HG02973 (cell line): ENCODE measurements around the gene DNAJC25.

Experiments used
- ATAC-seq: cut with Tn5 transposase; IDR thresholded peaks from one replicate; pipeline ENCODE4 v1.9.1; 2021; ENCODE audit warnings: moderate library complexity; ENCODE audit not compliant: unreplicated experiment

Gene DNAJC25

DNA sequence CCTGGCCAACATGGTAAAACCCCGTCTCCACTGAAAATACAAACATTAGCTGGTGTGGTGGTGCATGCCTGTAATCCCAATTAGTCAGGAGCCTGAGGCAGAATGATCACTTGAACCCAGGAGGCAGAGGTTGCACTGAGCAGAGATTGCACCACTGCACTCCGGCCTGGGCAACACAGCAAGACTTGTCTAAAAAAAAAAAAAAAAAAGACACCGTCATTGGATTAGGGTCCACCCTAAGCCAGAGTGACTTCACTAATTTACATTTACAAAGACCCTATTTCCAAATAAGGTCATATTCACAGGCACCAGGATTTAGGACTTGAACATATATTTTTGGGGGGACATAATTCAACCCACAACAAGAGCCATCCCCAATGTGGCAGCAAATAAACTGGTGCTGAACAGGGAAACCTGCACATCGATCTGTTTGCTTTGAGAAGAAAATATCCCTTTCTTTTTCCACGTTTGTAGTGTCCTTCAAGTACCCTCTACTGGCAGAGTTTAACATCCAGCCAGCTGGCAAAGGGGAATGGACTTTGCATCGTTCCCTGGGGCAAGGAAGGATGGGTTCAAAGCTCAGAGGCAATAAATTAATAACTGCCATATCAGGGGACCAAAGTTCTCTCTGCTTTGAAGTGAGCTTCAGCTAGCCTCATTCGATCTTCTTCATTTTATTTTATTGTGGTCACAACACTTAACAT is 3.7 kb upstream of the DNAJC25 start:
- ATAC-seq: no peak

- no peak for ATAC-seq
Measured at GRCh38 chr9:111628411-111628810, 2.7 kb upstream of the DNAJC25 start.

DNA sequence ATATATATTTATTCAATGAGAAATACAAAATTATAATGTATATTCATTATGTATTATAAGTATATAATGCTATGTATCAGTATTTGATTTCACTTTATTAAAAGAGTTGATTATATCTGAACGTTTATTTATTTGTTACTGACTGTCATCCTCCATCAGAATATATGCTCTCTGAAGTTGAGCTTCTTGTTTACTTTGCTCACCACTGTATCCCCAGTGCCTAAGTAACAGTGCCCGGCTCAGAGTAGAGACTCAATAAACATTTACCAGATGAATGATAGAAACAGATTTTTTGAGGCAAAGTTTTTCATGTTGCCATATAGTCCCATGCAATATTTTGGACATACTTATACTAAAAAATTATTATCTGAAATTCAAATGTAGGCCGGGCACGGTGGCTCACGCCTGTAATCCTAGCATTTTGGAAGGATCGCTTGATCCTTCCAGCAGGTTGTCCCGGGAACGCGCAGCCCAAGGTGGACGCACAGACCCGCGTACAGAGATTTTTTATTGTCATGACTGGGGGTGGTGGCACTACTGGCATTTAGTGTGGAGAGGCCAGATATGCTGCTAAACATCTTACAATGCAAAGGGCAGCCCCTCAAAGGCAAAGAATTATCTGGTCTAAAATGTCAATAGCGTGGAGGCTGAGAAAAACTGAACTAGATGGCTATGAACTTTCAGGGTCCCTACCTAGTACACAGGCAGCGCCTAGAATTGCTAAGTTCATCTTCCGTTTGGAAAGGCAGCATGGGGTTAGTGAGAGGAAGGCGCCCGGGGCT is 761 bp upstream of the DNAJC25 start:
- ATAC-seq: peak; percentile 18

DNA sequence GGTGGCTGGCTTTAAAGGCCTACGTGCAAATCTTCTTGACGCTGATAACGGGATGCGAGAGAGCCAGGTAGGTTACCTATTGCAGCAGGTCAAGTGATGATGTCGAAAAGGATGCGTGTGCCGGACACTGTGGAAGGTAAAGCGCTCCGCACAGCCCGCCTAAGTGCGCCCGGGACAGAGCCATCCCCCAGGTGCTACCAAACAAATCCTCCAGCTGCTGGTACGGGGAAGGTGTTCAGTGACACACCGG is 245 bp upstream of the DNAJC25 start:
- ATAC-seq: no peak

- no peak for ATAC-seq
Measured at GRCh38 chr9:111632060-111632459, 926 bp downstream of the DNAJC25 start.

- no peak for ATAC-seq
Measured at GRCh38 chr9:111632695-111633388, 1.7 kb downstream of the DNAJC25 start.

- no peak for ATAC-seq
Measured at GRCh38 chr9:111633389-111633736, 2.2 kb downstream of the DNAJC25 start.

- no peak for ATAC-seq
Measured at GRCh38 chr9:111634860-111635259, 3.7 kb downstream of the DNAJC25 start.

DNA sequence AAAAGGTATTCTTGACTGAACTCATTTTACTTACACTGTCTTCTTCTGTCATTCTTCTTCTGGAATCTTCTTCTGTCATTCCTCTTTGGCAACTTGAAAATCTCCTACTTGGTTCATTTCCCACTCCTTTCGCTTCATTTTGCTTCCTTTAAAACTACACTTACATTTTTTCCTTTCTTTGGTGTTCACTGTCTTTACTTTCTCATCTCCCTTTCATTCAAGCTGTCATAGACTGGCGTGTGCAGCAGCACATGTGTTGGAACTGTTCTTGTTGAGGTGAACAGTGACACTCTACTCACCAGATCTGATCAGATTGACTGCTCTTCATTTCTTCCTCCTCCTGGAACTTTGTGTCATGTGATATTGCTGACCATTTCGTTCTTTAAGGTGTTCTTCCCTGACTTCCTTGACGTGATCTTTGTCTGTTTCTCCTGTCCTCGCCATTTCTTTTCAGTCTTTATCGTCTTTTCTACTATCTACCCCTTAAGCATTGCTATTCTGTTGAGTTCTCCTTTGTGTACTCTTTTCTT is 6.4 kb downstream of the DNAJC25 start:
- ATAC-seq: no peak

DNA sequence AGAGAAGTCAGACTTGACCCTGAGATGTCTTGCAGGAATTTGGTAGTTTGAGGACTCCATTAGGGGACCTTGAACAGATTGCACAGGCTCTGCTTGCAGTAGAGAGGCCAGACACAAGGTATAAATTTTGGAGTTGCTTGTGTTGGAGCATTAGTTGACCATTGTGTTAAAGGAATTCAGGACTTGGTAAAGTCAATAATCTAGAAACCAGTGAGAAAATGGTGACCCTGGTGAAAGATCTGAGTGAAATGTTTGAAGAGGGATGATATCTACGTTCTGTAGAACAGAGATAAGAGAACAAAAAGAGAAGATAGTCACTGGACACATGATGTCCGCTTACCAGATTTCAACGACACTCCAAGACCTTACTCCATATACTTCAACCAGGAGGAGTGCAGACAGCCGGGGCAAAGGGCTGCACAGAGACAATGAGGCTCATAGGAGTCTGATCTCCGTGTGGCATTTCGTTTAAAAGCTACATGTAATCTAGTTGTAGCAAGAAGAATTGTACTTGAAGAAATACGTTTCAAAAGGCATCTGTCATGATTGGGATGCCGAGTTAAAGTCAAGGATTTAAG is 13.2 kb downstream of the DNAJC25 start:
- no peak for ATAC-seq

- no peak for ATAC-seq
Measured at GRCh38 chr9:111645806-111646205, 14.7 kb downstream of the DNAJC25 start.

DNA sequence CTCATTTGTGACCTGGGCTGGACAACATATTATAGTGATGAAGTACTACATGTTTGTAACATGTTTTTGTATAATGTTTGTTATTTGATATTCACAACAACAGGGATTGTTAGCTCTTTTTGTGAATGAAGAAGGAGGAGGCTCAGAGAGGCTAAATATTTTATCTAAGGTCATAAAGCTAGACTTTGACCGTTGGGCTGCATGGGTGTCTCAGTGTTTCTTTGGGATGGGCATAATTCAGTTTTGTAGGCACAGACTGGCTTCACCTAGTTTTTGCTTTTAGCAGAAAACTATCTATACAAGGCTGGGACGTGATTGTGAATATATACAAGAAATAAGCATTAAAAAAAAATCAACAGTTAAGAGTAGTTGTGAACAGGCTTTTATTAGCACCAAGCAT is 15.3 kb downstream of the DNAJC25 start:
- ATAC-seq: no peak

DNA sequence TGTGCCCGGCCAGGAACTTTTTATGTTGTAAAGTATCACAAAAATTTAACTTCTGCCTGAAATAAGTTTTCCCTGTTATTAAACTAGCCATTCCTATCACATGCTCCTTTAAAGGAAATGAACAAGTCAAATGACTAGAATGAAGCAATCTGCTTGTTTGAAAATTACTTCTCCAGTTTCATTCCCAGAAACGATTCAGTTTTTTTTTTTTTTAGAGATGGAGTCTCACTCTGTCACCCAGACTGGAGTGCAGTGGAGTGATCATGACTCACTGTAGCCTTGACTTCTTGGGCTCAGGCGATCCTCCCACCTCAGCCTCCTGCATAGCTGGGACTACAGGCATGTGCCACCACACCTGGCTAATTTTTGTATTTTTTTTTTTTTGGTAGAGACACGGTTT is 16.9 kb downstream of the DNAJC25 start:
- no peak for ATAC-seq

DNA sequence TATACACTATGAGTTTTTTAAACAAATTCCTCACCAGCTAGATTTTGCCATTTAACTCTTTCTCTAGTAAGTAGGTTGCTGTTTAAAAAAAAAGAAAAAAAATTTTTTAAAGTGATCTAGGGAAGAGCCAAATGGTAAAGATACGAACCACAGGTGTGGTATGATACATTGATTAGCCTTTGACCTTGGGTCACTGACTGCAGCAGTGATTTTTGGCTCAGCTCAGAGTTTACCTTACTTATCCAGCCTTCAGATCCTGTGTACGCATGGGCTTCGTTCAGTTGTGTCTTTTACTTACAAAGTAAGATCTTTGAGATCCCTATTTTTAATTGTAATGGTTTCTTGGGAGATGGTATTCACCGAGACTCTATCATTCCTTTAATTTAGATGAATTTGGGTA is 17.9 kb downstream of the DNAJC25 start:
- ATAC-seq: no peak

DNA sequence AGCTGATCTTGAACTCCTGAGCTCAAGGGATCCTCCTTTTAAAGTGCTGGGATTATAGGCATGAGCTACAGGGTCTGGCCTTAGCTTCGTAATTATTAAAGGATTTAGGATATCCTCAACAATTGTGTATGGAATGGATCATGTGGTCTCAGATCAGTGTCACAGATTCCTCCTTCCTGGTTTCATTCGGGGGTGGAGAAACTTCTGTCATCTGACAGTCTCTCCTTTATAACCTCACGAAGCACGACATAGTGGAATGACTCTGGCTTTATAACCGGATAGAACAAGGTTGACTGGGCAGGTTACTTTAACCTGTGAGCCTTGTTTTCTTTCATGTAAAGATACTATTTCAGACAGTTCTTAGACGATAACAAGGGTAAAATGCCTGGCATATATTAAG is 25.9 kb downstream of the DNAJC25 start:
- no peak for ATAC-seq

- no peak for ATAC-seq
Measured at GRCh38 chr9:111658943-111659342, 27.8 kb downstream of the DNAJC25 start.

DNA sequence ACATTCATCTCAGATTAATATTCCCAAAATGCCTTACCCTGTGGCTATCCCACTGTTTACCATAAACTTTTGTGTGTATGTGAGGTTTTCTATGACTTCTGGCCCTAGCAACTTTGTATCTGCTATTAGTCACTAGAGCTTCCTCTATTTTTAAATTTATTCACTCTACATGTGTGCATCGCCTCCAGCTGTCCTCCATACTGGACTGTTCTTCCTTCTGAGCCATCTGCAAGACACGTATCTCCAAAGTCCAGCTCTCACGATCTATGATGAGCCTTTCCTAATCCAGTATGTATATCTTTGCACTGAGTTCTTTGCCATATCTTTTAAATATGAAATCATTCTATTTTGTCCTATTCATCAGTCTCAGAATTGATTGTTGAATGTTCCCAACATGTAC is 28.6 kb downstream of the DNAJC25 start:
- no peak for ATAC-seq

DNA sequence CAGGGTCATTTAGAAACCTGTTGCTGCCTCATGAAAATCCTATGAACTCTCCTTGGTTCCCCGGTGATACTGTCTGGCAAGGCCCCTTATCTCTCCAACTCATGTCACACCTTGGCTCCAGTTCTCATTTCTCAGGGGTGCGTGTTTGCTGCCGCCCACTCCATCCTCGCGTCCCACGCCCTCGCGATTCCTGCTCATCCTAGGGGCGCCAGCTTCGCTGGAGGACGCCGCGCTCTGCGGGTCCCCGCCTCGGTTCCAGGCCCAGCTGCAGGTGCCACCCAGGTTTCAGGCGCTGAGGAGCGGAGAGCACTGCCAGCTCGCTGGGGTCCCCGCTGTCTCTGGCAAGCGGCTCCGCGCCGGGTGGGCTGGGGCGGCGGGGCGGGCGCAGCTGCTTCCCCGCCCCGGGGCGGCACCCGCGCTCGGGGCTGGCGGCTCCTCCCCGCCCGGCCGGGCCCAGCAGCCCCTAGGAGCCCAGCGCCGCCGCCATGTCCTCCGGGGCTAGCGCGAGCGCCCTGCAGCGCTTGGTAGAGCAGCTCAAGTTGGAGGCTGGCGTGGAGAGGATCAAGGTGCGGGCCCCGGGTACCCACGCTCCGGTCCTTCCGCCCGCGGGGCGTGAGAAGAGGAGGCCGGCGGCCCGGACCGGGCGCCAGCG is 30.1 kb downstream of the DNAJC25 start, which contains the start of gene GNG10:
TSS of gene GNG10 (plus strand) at position 456 of the 652 bp plus-strand sequence. CDS start at position 486, 30 bp downstream.
- peak; percentile 87 for ATAC-seq

DNA sequence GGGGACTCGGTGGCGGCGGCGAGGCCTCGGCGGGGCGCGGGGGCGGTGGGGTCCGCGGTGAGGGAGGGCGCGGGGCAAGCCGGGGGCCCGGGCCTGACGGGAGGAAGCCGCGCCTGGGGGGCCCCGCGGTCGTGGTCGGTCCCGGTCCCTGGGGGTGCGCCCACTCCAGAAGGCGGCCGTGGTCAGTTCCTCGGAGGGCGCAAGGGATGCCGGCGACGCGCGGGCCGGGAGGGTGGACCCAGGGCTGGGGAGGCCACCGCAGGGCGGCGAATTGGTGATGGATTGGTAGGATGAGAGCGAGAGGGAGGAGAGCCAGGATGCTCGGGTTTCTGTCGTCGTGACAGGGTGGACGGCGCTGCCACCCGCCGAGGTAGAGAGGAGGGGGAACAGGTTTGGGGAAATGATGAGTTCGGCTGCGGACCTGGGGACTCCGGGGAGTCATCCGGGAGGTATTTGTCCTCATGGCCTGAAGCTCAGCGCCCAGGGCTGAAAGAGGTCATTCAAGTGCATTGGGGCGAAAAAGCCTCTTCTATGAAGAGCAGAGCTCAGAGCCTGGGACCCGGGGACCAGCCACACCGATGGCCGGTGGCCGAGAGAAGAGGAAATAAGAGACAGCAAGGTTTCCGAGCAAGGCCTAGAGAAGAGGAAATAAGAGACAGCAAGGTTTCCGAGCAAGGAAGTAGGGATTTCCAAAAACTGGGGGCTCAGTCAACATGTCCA is 30.8 kb downstream of the DNAJC25 start:
- peak; percentile 34 for ATAC-seq

- no peak for ATAC-seq
Measured at GRCh38 chr9:111662576-111663300, 31.6 kb downstream of the DNAJC25 start.
